HG02610 (cell line): ENCODE measurements around the gene SUSD6.
"Not testable (repeated sequence)": the region's sequence is repeated elsewhere in the genome, so short reads cannot be mapped to it uniquely, and the experiment has no call there.

Source experiments
- ATAC-seq: cut with Tn5 transposase; IDR thresholded peaks from one replicate; pipeline ENCODE4 v1.9.1; 2021; ENCODE audit warnings: mild to moderate bottlenecking, moderate library complexity; ENCODE audit not compliant: unreplicated experiment

SUSD6 gene

GRCh38 chr14:69587389-69587788, 24.0 kb upstream of the SUSD6 start:
- ATAC-seq = no peak

- ATAC-seq = no peak
Measured at GRCh38 chr14:69591317-69591716, 20.1 kb upstream of the SUSD6 start.

- no peak for ATAC-seq
Measured at GRCh38 chr14:69593018-69593677, 18.2 kb upstream of the SUSD6 start.

DNA sequence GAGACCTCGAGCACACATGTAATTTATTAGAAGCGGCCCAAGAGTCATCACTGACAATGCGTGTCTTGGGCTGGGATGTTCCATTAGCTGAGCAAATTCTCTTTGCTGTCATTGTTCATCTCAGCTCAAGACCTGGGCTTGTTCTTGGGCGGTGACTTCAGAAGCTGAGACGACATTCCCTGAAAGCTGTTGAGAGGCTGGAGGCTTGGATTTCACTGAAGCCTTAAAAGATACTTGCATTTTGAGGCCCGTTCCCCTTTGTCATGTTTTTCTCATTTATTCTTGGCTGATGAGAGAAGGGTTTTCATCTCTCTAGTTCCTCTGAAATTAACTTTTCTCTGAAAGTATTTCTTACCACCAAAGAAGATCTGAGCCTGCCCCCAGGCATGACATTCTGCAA, 16.6 kb upstream of the SUSD6 start:
- no peak for ATAC-seq

GRCh38 chr14:69595336-69595735, 16.1 kb upstream of the SUSD6 start:
- ATAC-seq = no peak

DNA sequence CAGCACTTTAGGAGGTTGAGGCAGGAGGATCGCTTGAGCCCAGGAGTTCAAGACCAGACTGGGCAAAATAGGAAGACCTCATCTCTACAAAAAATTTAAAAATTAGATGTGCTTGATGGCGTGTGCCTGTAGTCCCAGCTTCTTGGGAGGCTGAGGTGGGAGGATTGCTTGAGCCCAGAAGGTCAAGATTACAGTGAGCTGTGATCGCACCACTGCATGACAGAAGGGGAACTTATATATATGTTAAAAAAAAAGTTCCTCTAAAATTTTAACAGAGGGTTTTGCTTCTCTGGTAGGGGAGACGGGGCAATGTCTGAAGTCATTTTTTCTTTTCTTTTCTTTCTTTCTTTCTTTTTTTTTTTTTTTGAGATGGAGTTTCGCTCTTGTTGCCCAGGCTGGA, 12.0 kb upstream of the SUSD6 start:
- ATAC-seq = not testable (repeated sequence)

DNA sequence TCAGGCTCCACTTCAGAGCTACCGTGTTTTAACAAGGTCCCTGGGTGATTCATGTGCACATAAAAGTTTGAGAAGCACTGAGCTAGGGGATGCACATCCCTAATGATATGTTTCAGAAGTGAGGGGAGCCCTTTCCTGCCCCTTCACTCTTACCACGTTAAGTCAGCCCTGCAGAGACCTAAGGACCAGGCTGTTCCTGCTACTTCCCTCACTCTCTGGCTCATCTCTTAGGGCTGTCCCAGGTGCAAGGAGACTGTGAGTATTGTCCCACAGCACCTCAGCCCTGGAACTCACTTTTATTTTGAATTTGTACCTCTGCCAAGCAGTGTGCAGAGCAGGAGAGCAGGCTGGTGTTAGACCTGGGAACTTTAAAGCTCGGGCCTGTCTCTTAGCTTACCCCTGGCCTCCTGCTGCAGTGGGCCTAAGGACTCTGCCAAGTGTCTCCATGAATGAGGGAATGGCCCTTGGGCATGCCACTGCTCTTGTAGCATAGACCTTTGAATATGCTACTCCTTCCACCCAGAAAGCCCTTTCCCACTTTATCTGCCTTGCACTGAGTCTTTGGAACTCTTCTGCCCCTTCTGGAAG, 11.0 kb upstream of the SUSD6 start:
- ATAC-seq = no peak

GRCh38 chr14:69605738-69606137, 5.7 kb upstream of the SUSD6 start:
- no peak for ATAC-seq

DNA sequence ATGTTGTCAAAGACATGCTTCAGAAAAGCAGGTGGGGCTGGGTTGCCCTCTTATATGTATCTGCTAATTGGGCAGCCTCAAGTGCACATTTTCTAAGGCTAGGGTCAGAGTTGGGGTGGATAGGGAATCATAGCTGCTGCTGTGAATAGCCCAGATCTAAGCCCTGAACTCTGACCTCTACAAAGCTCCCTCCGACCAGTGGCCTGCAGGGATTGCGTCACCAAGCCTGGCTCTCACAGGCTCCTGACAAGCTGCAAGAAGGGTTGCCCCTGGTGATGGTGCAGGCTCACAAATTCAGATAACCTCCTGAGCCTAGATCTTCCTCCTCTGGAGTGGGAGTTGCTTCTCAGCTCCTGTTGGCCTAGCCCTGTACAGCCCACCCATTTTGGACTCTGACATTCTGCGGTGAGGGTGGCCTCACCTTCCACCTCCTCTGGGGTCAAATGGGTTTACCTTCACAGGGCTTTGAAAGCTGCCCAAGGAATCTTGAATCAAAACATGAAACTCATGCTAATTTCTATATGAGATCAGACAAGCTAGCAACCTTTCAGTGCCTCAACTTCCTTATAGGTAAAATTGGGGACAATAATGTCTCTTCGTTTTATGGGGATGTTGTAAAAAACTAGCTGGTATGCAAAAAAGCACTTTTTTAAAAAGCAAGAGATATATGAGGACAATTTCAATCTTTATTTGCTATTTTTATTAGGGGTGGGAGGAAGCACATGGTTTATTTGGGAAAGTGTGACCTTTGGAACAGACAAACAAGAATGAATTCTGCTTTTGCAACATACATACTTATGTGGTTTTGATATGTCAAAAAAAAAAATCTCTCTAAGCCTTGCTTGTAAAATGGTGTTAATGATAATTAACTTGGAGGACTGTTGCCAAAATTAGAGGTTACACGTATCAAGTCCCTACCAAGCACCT, 4.9 kb upstream of the SUSD6 start:
- no peak for ATAC-seq

DNA sequence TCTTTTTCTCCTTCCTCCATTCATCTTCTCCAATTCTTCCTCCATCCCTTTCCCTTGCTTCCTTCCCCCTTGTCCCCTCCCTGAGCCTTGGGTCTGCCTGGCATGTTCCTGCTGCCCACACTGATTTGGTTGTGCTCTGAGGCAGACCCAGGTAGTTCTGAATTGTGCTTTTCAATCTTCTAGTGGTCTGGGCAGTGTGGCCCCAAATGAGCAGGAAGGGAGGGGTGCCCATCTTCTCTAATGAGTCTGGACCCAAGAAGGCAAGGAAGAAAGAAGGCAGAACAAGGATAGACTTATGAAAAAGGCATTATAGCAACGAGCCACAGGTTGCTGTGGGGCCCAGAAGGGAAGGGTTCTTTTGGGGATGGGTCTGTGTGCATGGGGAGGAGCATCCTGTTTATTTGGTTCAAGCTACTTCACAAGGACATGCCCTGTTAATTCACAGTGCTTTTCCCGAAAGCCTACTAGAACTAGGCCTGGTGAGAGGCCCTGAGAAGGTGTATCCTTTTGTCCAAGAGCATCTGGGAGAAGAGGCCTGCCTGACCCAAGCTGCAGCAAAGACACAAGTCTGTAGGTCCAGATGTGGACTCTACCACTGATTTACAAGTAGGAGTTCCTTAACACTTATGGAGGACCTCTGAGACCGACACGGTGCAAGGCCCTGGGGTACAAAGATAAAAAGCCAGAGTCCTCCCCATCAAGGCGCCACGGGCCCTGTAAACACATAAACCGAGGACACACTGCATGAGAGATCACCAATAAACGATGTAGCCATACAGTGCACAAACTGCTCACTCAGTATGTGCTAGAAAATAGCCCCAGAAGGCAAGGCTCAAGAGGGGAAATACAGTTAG, 1.1 kb upstream of the SUSD6 start:
- ATAC-seq = no peak

GRCh38 chr14:69610874-69611171, 573 bp upstream of the SUSD6 start:
- ATAC-seq = no peak

DNA sequence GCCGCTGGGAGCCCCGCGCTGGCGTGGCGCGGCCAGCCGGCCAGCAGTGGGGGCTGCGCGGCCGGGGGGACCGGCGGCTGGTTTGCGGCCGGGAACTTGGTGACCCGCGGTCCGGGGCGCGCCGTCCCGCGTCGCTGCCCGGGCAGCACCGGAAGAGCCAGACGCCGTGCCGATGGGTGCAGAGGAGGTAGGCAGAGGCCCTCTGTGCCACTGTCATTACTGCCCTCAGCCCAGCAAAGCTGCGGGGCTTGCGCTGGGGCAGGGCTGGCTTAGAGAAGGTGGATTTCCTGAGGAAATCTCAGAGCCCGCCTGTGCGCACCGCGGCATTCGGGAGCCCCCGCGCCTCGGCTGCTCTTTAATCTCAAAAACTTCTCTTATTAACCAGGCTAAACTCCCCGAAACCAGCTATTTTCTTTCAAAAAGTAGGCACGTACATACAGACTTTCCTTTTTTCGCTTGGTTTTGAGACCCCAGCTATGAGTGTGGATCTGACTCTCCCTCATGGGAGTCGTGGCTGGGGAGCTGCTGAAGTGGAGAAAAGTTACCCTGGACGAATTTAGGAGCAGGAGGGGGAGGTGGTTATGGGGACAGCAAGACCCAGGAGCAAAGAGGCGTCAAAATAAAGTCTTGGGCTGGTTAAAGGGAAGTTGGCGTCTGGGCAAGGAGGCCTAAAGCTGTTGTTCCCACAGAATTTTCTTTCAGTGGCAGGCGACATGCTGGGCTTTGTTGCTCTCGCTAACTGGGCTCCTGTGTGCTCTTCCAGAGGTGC, 802 bp downstream of the SUSD6 start:
- peak; percentile 0 for ATAC-seq

DNA sequence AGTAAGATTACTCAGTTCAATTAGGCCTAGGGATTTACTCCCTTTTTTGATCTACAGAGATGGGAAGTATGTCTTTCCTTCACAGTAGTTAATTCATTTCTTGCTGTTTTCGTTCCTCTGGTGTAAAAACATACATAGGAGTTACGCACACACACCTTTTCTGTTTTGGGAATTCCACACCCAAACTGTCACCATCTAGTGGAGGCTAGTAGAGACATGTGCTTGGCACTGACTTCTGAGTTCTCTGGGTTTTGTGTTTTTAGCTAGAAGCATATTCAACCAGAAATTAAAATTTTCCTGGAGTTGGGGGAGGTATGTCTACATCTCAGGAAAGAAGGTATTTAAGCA, 1.4 kb downstream of the SUSD6 start:
- no peak for ATAC-seq

DNA sequence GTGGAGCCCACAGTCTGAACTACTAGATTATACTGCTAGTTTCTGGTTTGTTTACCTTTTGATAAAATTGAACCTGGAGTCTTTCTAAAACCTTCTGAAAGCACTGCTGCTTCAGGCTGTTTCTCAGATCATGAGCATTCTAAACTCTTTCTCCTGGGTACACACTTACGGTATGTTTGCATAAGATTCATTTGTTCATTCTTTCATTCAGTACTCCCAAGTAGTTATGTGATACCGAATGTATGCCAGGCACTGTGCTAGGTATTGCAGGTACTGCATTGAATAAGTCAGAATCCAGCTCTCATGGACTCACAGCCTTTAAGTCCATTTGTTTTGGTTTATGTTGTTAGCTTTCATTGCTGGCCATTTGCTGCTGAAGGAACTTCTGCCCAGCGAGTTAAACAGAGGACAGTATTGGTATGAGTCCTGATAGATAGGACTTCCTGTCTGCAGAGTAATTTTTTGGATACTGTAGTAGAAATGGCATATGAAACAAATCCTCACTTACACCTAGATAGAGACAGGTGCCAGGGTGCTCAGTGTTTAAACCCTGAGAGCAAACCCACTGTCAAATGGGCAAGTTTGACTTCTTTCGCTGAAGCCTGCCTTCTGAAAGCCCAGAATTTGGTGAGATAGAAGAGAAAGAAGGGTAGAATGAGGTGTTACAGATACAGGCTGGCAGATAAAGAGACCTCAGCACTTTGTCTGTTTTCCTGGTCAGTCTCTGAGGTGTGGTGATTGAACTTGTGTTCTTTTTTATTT, 2.1 kb downstream of the SUSD6 start:
- no peak for ATAC-seq

GRCh38 chr14:69614592-69614991, 3.2 kb downstream of the SUSD6 start:
- peak; percentile 21 for ATAC-seq

DNA sequence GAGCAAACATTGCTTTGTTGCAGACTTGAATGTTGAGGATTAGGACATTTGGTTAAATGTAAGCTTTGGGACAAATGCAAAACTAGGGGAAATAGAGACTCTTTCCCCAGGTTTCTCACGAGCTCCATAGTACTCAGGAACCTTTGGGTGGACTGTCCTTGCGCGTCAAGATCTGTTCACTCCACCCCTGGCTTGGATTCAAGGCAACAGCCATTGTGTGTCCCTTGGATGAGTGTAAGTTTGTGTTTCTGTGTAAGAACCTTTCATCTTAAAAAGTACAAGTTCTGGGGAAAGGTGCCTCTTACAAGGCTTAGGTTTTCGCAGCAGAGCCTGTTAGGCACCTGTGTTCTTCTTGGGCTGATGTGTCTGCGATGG, 3.7 kb downstream of the SUSD6 start:
- ATAC-seq = no peak

- ATAC-seq = peak; percentile 53
Measured at GRCh38 chr14:69615496-69616407, 4.4 kb downstream of the SUSD6 start.

- no peak for ATAC-seq
Measured at GRCh38 chr14:69616408-69616773, 5.0 kb downstream of the SUSD6 start.

GRCh38 chr14:69617796-69618195, 6.4 kb downstream of the SUSD6 start:
- no peak for ATAC-seq
